ENCODE measurements around the gene C22orf31.
"Not testable (repeated sequence)": the region's sequence is repeated elsewhere in the genome, so short reads cannot be mapped to it uniquely, and the experiment has no call there.

The C22orf31 gene

GRCh38 chr22:29061773-29062172 is at the start of gene C22orf31:
Gene C22orf31, minus strand, starts transcription at chr22:29061831. Its CDS starts 39 bp downstream, at chr22:29061792.
- DNase-seq (ENCODE audit: low spot score) = no peak

DNA sequence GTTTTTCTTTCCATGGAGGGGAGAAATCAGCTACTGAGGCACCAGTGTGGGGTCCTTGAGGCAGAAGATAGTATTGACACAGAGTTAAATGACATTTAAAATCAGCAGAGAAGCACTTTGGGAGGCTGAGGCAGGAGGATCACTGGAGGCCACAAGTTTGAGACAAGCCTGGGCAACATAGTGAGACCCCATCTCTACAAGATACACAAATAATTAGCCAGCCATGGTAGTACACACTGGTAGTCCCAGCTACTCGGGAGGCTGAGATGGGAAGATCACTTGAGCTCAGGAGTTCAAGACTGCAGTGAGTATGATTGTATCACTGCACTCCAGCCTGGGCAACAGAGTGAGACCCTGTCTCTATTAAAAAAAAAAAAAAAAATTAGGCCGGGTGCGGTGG is 49.3 kb upstream of the C22orf31 start:
- DNase-seq (ENCODE audit: low spot score) = no peak

- DNase-seq (ENCODE audit: low spot score) = no peak
Observed at GRCh38 chr22:29109822-29110221, 48.2 kb upstream of the C22orf31 start.

DNA sequence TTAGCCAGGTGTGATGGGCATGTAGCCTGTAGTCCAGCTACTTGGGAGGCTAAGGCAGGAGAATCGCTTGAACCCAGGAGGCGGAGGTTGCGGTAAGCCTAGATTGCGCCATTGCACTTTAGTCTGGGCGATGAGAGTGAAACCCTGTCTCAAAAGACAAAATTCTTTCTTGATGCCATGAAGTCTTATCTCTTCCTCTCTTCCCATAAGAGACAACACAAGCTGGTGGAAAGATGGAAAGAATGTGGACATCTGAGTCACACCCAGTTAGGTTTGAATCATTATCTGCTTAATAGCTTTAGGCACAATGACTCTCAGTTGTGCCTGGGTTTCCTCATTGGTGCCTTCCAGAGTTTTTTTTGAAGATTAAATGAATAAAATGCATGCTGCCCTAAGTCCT is 46.5 kb upstream of the C22orf31 start:
- DNase-seq (ENCODE audit: low spot score) = no peak

DNA sequence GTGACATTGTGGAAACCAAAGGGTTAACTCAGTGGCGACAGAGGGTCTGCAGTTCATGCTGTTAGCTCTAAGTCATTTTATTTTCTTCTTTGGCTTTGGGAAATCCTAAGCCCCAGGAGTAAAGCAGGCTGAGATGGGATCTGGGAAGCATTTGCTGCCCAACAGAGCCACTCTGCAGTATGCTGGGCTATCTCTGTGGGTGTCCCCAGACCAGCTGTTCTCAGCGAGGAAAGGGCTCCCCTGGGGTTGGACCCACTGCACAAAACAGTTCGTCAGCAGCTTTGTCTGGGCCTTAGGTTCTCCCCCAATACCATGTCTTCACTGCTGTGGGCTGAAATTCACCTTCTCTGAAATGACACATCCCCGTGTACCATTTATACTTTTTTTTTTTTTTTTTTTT is 45.2 kb upstream of the C22orf31 start:
- DNase-seq (ENCODE audit: low spot score) = no peak

DNA sequence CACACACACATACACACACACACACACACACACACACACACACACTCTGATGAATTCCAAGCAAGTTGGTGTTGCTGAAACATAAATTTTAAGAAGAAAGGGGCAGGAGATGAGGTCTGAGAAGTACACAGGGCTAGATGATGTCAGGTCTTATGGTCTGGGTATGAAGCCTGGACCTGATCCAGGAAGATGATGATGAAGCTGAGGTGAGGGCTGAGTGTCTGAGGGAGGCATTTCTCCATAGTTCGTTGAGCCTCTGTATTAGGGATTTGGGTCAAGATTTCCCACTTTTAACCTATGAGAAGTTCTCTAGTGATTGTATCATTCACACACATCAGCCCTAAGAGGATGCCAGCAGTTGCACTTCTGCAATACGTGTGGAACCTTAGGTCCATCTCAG is 43.8 kb upstream of the C22orf31 start:
- no peak for DNase-seq (ENCODE audit: low spot score)

DNA sequence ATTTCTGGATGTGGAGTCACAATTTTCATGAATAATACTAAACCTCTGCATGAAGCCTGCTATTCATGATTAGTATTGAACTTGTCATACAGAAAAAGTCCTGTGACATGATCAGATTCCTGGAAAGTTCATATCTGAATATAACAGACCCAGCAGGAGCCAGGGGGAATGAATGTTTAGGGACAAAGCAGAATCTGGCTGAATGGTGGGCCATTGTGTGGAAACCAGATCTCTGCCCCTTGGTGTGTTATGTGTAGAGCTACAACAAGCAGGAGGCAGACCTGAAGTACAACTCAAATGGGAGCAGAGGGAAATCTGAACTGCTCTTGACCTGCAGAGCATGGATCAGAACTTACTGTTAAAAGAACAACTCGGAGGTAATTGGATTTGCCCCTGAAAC is 41.5 kb upstream of the C22orf31 start:
- DNase-seq (ENCODE audit: low spot score) = no peak

DNA sequence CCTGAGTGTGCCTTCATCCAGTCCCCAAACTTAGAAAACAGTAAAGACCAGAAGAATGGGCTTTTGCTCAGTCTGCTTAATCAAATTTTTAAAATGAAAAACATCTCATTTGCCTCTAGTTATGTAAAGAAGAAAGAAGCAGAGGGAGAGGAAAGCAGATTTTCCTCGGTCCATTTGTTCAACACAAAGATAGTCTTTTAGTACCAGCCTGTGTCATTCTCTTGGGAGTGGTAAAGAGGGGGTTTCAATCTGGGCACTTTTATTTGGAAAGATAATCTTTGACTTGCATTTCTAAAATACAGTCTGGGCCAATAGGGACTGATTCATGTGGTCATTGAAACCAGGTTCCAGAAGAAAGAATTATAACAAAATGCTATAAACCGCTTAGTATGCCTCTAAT is 40.7 kb upstream of the C22orf31 start:
- DNase-seq (ENCODE audit: low spot score) = no peak

GRCh38 chr22:29098296-29098695 is 36.7 kb upstream of the C22orf31 start:
- DNase-seq (ENCODE audit: low spot score) = no peak

- peak; percentile 44 for DNase-seq (ENCODE audit: low spot score)
Observed at GRCh38 chr22:29096736-29097669, 35.4 kb upstream of the C22orf31 start.

DNA sequence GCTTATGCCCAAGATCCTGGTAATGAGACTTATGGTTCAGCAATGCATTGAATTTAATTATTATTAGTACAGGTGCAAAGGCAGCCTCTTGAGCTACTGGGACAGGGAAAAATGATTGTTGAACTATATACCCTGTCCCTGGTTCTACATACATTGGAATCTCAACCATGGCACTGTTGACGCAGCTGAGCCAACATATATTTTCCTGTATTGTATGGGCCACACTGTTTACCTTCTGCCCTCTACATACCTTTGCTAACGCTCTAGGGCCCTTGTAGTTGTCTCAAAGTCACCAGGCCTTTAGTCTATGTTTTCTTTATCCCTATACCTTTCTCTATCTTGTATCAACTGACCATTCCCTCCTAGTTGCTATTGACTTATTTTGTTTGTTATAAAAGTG is 33.8 kb upstream of the C22orf31 start:
- DNase-seq (ENCODE audit: low spot score) = no peak

GRCh38 chr22:29093501-29094300 is 32.1 kb upstream of the C22orf31 start:
- no peak for DNase-seq (ENCODE audit: low spot score)

GRCh38 chr22:29093030-29093429 is 31.4 kb upstream of the C22orf31 start:
- no peak for DNase-seq (ENCODE audit: low spot score)

DNA sequence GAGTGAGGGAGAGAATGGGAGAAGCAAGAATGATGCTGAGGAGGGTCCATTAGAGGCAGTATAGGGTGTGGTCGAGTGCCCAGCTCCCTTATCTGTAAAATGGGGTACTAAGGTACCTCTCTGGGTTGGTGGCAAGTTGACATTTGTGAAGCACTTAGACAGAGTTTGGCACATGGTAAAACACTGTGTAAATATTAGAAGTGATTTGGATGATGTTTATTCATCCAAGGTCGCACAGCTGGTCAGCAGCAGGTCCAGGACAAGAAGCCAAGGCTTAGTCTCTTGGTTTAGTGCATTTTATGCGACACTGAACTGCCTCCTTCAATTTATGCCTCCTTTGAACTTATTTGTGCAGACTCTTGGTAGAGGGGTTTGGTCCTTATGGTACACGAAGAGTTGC is 30.6 kb upstream of the C22orf31 start:
- no peak for DNase-seq (ENCODE audit: low spot score)

- DNase-seq (ENCODE audit: low spot score) = no peak
Observed at GRCh38 chr22:29090039-29090438, 28.4 kb upstream of the C22orf31 start.

GRCh38 chr22:29089507-29089906 is 27.9 kb upstream of the C22orf31 start:
- DNase-seq (ENCODE audit: low spot score) = no peak

GRCh38 chr22:29088809-29089208 is 27.2 kb upstream of the C22orf31 start:
- DNase-seq (ENCODE audit: low spot score) = no peak

GRCh38 chr22:29087012-29087411 is 25.4 kb upstream of the C22orf31 start:
- DNase-seq (ENCODE audit: low spot score) = no peak

- DNase-seq (ENCODE audit: low spot score) = no peak
Observed at GRCh38 chr22:29083933-29084591, 22.4 kb upstream of the C22orf31 start.

DNA sequence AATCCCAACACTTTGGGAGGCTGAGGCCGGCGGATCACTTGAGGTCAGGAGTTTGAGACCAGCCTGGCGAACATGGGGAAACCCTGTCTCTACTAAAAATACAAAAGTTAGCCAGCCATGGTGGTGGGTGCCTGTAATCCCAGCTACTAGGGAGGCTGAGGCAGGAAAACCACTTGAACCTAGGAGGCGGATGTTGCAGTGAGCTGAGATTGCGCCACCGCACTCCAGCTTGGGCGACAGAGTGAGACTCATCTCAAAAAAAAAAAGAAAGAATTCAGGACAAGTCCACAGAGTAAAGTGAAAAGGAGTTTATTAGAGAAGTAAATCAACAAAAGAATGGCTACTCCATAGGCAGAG is 21.9 kb upstream of the C22orf31 start:
- not testable (repeated sequence) for DNase-seq (ENCODE audit: low spot score)

- DNase-seq (ENCODE audit: low spot score) = no peak
Observed at GRCh38 chr22:29082826-29083545, 21.4 kb upstream of the C22orf31 start.
